ENCODE measurements around the gene AGPAT4. TPM values are rescaled to one million over a fixed set of nuclear protein-coding genes. Genes with fewer than 3 reads are reported as not detected.
"Not testable (repeated sequence)": the region's sequence is repeated elsewhere in the genome, so short reads cannot be mapped to it uniquely, and the experiment has no call there.

The AGPAT4 gene
- total RNA-seq, 1 experiment from 2014 or later: 0.07 TPM

DNA sequence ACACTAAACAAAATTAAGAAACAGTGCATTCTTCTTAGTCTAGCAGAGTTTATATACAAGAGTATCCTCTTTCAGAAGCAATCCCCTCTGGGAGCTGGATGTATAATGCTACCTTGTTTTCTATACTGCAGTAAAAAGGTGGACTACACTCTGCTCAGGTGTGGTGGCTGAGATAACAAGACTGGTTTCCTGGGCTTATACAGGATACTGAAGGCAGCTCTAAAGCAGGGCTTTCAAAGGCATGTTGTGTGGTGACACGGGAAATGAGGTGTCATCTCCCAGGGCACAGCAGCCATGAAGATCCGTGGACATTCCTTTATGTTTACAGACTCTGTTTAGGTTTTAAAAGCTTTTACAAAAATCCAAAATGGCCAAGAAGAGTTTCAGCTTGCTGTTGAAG, 145.6 kb downstream of the AGPAT4 start:
- TF ChIP-seq, protein P1, sequence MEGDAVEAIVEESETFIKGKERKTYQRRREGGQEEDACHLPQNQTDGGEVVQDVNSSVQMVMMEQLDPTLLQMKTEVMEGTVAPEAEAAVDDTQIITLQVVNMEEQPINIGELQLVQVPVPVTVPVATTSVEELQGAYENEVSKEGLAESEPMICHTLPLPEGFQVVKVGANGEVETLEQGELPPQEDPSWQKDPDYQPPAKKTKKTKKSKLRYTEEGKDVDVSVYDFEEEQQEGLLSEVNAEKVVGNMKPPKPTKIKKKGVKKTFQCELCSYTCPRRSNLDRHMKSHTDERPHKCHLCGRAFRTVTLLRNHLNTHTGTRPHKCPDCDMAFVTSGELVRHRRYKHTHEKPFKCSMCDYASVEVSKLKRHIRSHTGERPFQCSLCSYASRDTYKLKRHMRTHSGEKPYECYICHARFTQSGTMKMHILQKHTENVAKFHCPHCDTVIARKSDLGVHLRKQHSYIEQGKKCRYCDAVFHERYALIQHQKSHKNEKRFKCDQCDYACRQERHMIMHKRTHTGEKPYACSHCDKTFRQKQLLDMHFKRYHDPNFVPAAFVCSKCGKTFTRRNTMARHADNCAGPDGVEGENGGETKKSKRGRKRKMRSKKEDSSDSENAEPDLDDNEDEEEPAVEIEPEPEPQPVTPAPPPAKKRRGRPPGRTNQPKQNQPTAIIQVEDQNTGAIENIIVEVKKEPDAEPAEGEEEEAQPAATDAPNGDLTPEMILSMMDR (conservative IDR thresholded peaks at IDR 0.05): no peak
- no peak for TF ChIP-seq EZH2 (IDR thresholded peaks at IDR 0.05; ENCODE audit: low read depth)
- H3K9me2 ChIP-seq (ENCODE audit: insufficient read depth): no peaks in the 10 kb centered on the region
- CTCF ChIA-PET: no interaction called here
- no peaks in the 10 kb centered on the region for H3K36me3 ChIP-seq (ENCODE audit: low read depth)
- H3K27me3 ChIP-seq (ENCODE audit: insufficient read depth, low read depth): no peaks in the 10 kb centered on the region
- no peak overlapping the region for H3K4me2 ChIP-seq
- no TSS peak for BruUV-seq (replicated peaks)
- DNase-seq: no peak
- POLR2A ChIA-PET (ENCODE audit: unreplicated experiment): no interaction called here
- no peaks in the 10 kb centered on the region for H3K79me2 ChIP-seq (ENCODE audit: low read depth)
- intact Hi-C loops (cut with micrococcal nuclease; ENCODE audit: unreplicated experiment): no loop called here
- H3K9me3 ChIP-seq (ENCODE audit: insufficient read depth, low read depth): no peaks in the 10 kb centered on the region
- no peaks in the 10 kb centered on the region for H3K4me1 ChIP-seq (replicated peaks; ENCODE audit: insufficient read depth)
- H3K27ac ChIP-seq: no peak overlapping the region
- H3K4me3 ChIP-seq: no peak overlapping the region
- no peaks in the 10 kb centered on the region for H3F3A ChIP-seq (ENCODE audit: insufficient read depth, low read depth)
- H2AFZ ChIP-seq: no peak overlapping the region
- peaks cover 2% of the 10 kb centered on the region; the same call in 1 of the 2 replicates for H4K20me1 ChIP-seq (ENCODE audit: insufficient read depth)

DNA sequence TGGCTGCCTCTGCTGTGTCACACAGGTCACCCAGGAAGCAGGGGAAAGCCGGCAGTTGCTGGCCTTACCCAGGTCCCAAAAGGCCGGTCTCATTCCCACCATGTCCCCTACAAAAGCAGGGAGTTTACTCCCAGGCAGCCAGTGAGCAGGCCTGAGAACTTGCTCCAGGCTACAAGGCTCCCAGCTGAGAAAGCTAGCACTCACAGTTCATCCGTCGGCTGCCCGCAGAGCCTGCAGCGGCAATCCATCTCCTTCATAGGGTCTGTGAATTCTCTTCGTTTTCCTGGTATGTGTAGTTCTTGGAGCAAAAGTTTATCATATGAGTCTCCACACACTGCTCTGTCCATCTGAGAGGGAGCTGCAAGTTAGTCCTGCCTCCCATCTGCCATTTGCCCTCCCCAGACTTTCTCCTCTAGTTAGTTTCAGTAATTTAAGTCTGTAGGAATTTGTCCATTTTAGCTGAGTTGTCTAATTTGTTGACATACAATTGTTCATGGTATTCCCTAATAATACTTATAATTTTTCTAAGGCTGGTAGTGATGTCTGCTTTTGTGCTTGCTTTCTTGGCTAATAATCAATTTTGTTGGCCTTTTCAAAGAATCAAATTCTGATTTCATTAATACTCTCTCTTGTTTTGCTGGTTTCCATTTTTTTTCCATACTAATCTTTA, 146.7 kb downstream of the AGPAT4 start:
- H3K9me2 ChIP-seq (ENCODE audit: insufficient read depth): no peaks in the 10 kb centered on the region
- POLR2A ChIA-PET (ENCODE audit: unreplicated experiment): no interaction called here
- TF ChIP-seq, protein P1 (conservative IDR thresholded peaks at IDR 0.05): no peak
- no peak for TF ChIP-seq EZH2 (IDR thresholded peaks at IDR 0.05; ENCODE audit: low read depth)
- peaks cover 2% of the 10 kb centered on the region; the same call in 1 of the 2 replicates for H4K20me1 ChIP-seq (ENCODE audit: insufficient read depth)
- no peaks in the 10 kb centered on the region for H3K36me3 ChIP-seq (ENCODE audit: low read depth)
- no peak overlapping the region for H3K27ac ChIP-seq
- no TSS peak for BruUV-seq (replicated peaks)
- no peak for DNase-seq
- no peaks in the 10 kb centered on the region for H3K27me3 ChIP-seq (ENCODE audit: insufficient read depth, low read depth)
- intact Hi-C loops (cut with micrococcal nuclease; ENCODE audit: unreplicated experiment): no loop called here
- H3K9me3 ChIP-seq (ENCODE audit: insufficient read depth, low read depth): no peaks in the 10 kb centered on the region
- no peak overlapping the region for H3K4me2 ChIP-seq
- no peak overlapping the region for H3K4me3 ChIP-seq
- H3K4me1 ChIP-seq (replicated peaks; ENCODE audit: insufficient read depth): no peaks in the 10 kb centered on the region
- H2AFZ ChIP-seq: no peak overlapping the region
- CTCF ChIA-PET: no interaction called here
- H3K79me2 ChIP-seq (ENCODE audit: low read depth): no peaks in the 10 kb centered on the region
- no peaks in the 10 kb centered on the region for H3F3A ChIP-seq (ENCODE audit: insufficient read depth, low read depth)

DNA sequence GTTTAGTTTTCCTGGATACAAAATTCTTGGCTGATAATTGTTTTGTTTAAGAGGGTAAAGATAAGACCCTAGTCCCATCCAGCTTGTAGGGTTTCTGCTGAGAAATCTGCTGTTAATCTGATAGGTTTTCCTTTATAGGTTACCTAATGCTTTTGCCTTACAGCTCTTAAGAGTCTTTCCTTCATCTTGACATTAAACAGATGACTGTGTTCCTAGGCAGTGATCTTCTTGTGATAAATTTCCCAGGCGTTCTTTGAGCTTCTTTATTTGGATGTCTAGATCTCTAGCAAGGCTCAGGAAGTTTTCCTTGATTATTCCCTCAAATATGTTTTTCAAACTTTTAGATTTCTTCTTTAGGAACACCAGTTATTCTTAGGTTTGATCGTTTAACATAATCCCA, 148.3 kb downstream of the AGPAT4 start:
- Histone ChIP-seq H3K4me2 (no peak overlapping the region), H3F3A (ENCODE audit: insufficient read depth, low read depth) (no peaks in the 10 kb centered on the region), H3K27ac (no peak overlapping the region), H2AFZ (no peak overlapping the region), H3K36me3 (ENCODE audit: low read depth) (no peaks in the 10 kb centered on the region), H3K9me3 (ENCODE audit: insufficient read depth, low read depth) (no peaks in the 10 kb centered on the region), H3K9me2 (ENCODE audit: insufficient read depth) (no peaks in the 10 kb centered on the region), H4K20me1 (ENCODE audit: insufficient read depth) (peaks cover 2% of the 10 kb centered on the region; the same call in 1 of the 2 replicates), H3K4me1 (replicated peaks; ENCODE audit: insufficient read depth) (no peaks in the 10 kb centered on the region), H3K27me3 (ENCODE audit: insufficient read depth, low read depth) (no peaks in the 10 kb centered on the region), H3K4me3 (no peak overlapping the region), H3K79me2 (ENCODE audit: low read depth) (no peaks in the 10 kb centered on the region)
- no TSS peak for BruUV-seq (replicated peaks)
- TF ChIP-seq, protein P1 (conservative IDR thresholded peaks at IDR 0.05): no peak
- no peak for TF ChIP-seq EZH2 (IDR thresholded peaks at IDR 0.05; ENCODE audit: low read depth)
- ChIA-PET POLR2A (ENCODE audit: unreplicated experiment) (no interaction called here), CTCF (no interaction called here)
- no peak for DNase-seq
- intact Hi-C loops (cut with micrococcal nuclease; ENCODE audit: unreplicated experiment): no loop called here

DNA sequence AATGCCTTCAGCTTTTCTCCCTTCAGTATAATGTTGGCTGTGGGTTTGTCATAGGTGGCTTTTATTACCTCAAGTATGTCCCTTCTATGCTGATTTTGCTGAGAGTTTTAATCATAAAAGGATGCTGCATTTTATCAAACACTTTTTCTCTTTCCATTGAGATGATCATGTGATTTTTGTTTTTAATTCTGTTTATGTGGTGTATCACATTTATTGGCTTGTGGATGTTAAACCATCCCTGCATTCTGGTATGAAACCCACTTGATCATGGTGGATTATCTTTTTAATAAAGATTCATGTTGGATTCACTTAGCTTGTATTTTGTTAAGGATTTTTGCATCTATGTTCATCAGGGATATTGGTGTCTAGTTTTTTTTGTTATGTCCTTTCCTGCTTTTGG, 150.5 kb downstream of the AGPAT4 start:
- H3K9me3 ChIP-seq (ENCODE audit: insufficient read depth, low read depth); DNase-seq; H3K27ac ChIP-seq; BruUV-seq (replicated peaks); H3K4me2 ChIP-seq; H3K4me1 ChIP-seq (replicated peaks; ENCODE audit: insufficient read depth); CTCF ChIA-PET; H3F3A ChIP-seq (ENCODE audit: insufficient read depth, low read depth); H3K4me3 ChIP-seq; H4K20me1 ChIP-seq (ENCODE audit: insufficient read depth); H3K36me3 ChIP-seq (ENCODE audit: low read depth); H3K9me2 ChIP-seq (ENCODE audit: insufficient read depth); H3K27me3 ChIP-seq (ENCODE audit: insufficient read depth, low read depth); H2AFZ ChIP-seq; intact Hi-C loops (cut with micrococcal nuclease; ENCODE audit: unreplicated experiment); POLR2A ChIA-PET (ENCODE audit: unreplicated experiment); H3K79me2 ChIP-seq (ENCODE audit: low read depth): not testable (repeated sequence)
